ENCODE measurements around the gene DRC7.
"Not testable (repeated sequence)": the region's sequence is repeated elsewhere in the genome, so short reads cannot be mapped to it uniquely, and the experiment has no call there.

The DRC7 gene

DNA sequence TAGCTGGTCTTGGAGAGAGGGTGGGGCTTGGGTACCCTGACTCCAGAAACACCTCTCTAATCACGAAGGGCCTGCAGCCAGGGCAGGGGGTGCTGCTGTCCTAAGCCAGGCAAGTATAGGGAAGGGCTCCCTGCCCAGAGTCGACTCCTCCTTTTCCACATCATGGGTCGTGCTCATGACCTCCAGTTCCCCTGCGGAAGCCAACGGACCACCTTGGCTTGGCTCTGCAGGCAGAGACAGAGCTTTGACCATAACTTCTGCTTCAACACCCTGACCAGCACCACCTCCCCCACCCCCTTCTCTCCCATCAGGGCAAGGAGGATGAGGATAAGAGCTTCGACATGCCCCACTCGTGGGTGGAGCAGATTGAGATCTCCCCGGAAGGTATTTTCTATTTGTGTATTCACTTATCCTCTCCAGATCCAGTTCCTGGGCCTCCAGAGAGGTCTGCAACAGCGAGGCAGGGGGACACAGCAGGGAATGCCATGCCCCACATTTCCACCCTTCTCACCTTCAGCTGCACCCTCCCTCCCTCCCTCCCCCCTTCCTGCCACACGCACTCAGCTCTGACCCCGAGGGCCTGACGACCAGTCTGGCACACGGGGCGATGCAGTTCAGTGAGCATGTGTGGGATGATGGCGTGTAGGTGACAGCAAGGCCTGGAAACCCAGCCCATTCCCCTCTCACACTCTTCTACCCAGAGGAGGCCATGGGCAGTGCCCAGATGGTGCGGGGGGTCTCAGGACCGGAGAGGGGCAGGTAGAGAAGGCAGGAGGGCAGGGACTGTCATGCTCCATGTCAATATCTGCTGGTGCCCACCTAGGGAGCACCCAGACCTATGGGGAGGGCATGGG, 27.0 kb downstream of the DRC7 start:
- no peak for DNase-seq

DNA sequence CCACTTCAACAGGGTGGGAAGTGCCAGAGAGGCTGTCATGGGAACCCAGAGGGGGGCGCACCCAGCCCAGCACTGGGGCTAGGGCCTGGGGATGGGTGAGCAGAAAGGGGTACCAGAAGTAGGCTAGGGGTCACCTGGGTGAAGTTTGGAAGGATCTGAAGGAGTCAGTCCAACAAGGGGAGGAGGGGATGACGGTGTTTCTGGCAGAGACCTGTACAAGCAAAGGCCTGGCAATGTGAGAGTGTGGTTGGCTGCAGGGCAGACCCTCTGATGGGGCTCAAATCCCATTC, 27.5 kb downstream of the DRC7 start:
- no peak for DNase-seq

- no peak for DNase-seq
Measured at GRCh38 chr16:57722651-57723050, 28.0 kb downstream of the DRC7 start.

DNA sequence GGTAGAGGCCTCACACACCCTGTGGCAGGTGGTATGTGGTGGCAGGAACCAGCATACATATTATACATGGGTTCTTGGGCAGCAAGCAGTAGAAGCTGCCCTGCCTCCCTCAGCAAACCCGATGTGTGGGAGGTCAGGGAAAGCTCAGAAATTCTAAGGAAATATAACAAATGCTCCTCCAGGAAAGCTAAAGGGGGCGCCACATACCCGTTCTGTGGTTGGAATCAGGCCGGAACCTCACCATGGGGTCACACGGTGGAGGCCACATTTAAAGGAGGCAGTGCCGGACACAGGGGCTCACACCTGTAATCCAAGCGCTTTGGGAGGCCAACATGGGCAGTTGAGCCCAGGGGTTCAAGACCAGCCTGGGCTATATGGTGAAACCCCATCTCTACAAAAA, 28.6 kb downstream of the DRC7 start:
- DNase-seq, result no peak

DNA sequence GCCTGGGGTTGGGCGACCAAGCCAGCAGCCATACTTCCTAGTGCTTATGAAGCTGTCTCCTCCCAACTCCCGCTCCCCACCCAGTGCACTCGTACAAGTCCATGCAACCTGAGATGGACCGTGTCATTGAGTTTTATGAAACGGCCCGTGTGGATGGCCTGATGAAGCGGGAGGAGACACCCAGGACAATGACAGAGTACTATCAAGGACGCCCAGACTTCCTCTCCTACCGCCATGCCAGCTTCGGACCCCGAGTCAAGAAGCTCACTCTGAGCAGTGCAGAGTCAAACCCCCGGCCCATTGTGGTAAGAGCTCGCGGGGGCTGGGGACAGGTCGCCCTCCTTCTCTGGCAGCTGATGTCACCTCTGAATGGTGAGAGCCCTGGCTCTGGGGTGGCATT, 29.9 kb downstream of the DRC7 start:
- DNase-seq, result no peak

GRCh38 chr16:57725151-57725550, 30.5 kb downstream of the DRC7 start:
- DNase-seq, result no peak

GRCh38 chr16:57725554-57725953, 30.9 kb downstream of the DRC7 start:
- no peak for DNase-seq

DNA sequence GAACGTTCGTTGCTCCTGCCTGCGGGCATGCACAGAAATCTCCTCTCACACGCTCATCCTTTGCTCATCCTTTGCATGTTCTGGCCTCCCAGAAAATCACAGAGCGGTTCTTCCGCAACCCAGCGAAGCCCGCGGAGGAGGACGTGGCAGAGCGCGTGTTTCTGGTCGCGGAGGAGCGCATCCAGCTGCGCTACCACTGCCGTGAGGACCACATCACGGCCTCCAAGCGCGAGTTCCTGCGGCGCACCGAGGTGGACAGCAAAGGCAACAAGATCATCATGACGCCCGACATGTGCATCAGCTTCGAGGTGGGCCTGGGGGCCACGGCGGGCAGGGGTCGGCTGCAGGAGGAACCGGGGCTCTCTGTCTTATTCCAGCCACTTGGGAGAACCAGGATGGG, 31.4 kb downstream of the DRC7 start:
- DNase-seq, result no peak

DNA sequence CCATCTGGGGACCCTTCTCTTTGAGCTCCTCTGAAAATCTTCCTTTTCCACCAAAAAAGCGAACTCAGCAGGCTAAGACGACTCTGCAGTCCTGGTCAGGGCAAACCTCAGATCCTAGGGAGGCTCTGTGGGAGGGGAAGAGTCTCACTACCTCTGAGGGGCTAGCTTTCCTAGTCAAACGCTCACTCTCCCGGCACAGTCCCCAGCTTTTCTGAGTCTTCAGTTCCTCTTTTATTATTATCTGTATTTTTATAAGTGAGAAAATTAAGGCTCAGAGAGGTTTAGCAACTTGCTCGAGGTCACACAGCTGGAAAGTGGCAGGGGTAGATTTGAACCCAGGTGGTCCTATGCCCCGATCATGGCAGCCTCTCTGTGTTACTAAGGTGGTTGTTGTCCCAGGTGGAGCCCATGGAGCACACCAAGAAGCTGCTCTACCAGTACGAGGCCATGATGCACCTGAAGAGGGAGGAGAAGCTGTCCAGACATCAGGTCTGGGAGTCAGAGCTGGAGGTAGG, 31.9 kb downstream of the DRC7 start:
- DNase-seq, result no peak

- DNase-seq, result no peak
Measured at GRCh38 chr16:57727610-57728009, 33.0 kb downstream of the DRC7 start.

- no peak for DNase-seq
Measured at GRCh38 chr16:57728336-57729181, 34.0 kb downstream of the DRC7 start.

DNA sequence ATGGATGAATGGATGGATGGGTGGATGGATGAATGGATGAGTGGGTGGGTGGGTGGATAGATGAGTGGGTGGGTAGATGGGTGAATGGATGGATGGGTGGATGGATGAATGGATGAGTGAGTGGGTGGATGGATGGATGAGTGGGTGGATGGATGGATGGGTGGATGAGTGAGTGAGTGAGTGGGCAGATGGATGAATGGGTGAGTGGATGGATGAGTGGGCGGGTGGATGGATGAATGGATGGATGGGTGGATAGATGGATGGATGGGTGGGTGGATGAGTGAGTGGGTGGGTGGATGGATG, 34.5 kb downstream of the DRC7 start:
- DNase-seq, result no peak

DNA sequence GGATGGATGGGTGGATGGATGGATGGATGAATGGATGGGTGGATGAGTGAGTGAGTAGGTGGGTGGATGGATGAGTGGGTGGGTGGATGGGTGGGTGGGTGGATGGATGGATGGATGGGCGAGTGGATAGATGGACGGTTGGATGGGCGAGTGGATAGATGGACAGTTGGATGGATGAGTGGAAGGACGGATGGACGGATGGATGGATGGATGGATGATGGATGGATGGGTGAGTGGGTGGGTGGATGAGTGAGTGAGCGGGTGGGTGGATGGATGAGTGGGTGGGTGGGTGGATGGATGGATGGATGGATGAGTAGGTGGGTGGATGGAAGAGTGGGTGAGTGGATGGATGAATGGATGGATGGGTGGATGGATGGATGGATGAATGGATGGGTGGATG, 35.2 kb downstream of the DRC7 start:
- DNase-seq, result not testable (repeated sequence)

DNA sequence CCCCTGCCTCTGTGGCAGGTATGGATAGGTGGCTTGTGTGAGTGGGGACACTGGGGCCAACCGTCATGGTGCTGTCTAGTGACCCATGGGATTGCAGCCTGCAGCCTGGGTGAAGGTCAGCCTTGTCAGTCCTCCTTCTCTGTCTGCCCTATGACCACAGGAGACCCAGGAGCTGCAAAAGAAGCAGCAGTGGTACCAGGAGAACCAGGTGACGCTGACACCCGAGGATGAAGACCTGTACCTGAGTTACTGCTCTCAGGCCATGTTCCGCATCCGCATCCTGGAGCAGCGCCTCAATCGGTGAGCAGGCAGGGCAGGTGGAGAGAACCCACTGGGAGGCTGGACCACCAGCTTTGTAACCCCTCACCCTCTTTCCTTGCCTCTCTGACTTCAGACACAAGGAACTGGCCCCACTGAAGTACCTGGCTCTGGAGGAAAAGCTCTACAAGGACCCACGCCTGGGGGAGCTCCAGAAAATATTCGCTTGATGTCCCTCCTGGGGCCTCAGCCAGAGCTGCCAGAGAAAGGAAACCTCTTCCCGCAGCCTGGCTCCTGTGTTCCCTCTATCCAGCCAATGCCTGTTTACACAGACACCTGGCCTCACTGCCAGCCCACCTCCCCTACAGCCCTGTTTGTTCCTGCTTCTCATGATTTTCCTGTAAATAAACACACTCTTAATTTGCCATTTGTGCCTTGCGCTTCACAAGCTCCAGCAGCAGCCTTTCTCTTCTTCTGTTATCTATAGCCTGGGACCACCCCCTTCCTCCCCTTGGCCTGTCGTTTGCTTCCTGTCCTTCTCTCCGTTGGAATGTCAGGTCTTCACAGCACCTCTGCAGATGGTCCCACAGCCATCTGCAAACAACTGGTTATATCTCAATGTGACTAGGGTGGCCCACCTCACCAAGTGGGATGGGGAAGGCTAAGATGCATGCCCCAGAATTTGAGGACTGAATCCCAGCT, 36.4 kb downstream of the DRC7 start:
- DNase-seq, result no peak

DNA sequence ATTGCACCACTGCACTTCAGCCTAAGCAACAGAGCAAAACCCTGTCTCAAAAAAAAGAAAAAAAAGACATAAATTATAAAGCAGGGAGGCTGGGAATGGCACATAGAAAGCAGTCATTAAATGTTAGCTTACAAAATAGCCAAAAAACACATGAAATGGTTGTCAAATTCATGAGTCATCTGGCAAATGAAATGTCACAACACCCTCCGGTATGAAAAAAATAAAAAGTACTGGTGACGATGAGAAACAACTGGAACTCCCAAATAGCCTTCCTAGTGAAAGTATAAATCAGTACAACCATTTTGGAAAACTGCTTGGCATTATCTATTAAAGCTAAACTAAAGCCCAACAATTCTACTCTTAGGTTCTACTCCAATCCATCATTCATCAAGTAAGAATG, 37.4 kb downstream of the DRC7 start:
- no peak for DNase-seq

- DNase-seq, result no peak
Measured at GRCh38 chr16:57732714-57733113, 38.1 kb downstream of the DRC7 start.

GRCh38 chr16:57734308-57734924, 39.8 kb downstream of the DRC7 start:
- no peak for DNase-seq

DNA sequence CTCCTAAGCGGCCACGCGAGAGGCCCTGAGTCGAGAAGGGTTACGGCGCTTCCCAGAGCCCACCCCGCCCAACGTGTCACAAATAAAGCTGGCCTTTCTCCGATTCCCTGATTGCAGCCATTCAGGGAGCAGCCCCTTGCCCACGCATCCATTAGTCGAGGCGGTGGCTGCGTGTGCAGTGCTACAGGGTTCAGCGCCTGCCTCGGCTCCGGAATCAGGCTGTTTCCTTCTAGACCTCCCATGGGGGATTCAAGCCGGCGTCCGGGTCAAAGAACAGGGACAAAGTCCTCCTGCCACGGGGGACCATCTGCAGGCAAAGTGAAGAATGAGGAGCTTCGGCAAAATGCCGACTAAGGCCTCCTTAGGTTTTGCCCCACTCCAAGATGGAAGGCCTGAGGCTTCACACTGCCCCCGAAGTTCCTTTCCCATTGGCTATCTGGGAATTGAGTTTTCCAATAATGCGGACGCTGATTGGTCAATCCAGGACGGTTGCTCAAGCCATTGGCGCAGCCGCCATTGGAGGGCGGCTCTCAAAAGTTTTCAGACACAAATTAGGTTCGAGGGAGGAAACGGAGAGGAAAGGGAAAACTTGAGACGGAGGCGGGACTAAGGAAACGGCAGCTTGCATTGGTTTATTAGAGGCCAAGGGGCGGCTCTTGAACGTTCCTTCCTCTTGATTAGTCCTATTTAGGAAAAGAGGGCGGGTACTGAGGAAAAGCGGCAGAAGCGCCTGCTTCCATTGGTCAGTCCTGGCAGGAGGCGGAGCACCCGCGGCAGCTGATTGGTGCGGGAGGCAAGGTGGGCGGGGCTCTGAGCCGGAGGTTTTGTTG, 40.5 kb downstream of the DRC7 start:
- DNase-seq, result peak; percentile 99 to 100

DNA sequence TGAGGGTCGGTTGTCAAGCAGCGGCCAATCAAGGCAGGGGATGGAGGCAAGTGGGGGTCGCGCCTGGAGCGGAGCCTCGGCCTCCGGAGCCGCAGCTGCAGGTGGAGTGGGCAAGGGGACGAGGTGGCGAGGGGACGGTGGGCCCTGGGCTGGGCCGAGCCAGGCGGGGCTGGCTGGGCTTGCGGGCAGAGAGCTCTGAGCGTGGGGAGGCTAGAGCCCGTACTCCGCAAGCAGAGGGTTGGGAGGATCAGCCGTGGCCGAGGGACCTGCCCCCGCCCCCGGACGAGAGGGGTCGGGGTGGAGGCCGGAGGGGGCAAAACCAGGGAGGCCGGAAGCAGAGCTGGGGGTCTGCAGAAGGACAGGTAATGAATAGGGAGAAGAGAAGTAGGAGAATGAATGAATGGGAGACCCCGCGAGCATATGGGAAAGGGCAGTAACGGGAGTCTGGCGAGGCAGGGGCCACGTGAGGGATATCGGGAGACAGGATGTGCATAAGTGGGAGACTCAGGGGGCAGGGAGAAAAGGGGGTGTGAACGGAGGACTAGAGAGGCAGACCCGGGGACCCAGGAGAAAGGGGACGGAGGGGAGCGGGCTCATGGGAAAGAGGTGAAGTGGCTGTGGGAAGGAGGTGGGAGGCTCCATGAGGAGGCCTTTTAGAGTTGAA, 41.3 kb downstream of the DRC7 start, which contains the start of gene KATNB1:
TSS of gene KATNB1 (plus strand) at position 16 of the 664 bp plus-strand sequence. CDS start 1,474 bp downstream, outside the sequence.
- no peak for DNase-seq

DNA sequence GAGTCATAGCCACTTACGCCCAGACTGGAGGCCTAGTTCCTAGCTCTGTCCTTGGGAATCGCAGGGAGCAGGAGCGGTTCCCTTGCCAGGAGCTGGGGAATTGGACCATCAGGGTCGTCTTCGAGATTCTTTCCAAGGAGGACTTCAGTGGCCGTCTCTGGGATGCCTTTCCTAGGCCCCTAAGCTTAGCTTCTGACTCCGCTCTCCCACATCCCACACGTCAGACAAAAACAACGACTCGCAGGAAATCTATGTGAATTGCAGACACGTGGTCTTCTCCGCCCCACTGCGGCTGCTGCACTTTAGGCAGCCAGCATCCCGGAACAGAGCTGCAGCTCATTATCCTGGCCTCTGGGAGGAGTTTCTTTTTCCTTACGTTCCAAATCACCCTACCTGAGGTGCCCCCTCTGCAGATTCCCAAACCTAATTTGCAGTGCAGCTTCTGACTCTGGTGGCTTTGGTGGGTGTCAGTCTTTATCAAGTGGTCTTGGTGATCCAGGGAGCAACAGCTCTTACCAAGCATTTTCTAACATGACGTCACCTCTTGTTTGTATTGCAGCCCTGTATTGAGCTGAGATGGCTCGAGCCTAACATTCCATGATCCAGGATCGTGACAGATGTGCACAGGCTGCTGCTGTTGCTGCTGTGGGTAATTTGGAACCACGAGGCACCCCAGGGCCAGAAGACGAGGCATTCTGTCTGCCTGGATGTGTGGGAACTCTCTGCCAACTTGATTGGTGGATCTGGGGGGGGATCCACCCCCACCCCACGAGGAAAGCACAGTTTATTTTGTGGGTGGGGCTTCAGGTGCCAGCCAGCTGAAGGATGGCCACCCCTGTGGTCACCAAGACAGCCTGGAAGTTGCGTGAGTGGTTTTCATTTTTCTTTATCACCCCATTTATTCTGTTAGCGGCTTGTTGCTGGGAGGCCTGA, 42.1 kb downstream of the DRC7 start:
- peak; percentile 29 to 56 for DNase-seq
